HG02852 (cell line): ENCODE results near the gene FKBP7.
"Not testable (repeated sequence)": the region's sequence is repeated elsewhere in the genome, so short reads cannot be mapped to it uniquely, and the experiment has no call there.

Experiments used
- ATAC-seq: cut with Tn5 transposase; IDR thresholded peaks from one replicate; pipeline ENCODE4 v1.9.1; 2021; ENCODE audit warnings: mild to moderate bottlenecking, moderate library complexity; ENCODE audit not compliant: unreplicated experiment

Gene FKBP7

DNA sequence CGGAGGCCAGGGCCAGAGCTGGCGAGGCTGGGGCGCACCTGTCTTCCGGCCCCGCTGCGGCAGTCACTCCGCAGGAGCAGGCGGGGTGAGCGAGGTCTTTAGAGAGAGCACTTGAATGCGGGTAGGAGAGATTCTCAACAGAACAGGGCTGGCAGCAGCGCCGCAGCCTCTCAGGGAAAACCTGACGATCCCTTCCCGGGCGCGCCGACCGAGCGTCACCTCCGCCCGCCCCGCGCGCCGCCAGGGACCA, 28.0 kb downstream of the FKBP7 start:
- peak; percentile 49 for ATAC-seq

DNA sequence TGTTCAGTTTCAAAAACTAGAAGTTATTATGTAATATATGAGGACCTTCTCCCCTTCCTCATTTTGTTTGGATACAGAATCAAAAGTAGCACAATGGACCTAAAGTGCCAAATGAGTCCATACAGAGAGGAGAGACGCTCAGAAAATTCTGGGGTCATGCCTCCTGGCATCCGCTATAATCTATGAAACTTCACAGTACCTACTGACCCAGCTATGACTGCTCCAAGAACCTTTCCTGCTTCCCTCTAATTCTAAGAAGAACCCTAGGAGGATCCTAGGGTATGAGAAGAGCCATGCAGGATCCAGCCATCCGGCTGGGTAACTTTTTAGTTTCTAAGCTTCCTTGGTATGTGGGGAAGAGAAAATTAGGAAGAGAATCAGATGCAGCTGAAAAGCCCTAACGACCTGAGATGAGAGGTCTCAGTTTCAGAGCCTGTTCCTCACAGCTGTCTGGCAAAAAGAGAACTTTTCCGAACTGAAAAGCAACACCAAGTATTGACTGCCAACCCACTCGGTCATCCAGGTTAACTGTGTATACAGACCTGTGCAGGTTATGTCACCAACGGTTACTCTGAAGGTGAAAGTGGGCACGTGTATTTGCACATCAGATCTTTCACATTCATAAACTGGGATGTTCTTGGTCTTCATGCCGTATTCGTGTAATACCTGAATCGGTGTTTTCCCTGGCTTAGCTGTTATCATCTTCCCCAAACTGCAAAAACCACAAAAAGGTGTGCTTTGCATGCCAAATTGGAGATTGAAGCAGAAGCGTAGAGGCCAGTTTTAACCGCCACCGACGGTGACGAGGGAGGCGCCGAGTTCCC, 28.5 kb downstream of the FKBP7 start:
- ATAC-seq, result peak; percentile 7

DNA sequence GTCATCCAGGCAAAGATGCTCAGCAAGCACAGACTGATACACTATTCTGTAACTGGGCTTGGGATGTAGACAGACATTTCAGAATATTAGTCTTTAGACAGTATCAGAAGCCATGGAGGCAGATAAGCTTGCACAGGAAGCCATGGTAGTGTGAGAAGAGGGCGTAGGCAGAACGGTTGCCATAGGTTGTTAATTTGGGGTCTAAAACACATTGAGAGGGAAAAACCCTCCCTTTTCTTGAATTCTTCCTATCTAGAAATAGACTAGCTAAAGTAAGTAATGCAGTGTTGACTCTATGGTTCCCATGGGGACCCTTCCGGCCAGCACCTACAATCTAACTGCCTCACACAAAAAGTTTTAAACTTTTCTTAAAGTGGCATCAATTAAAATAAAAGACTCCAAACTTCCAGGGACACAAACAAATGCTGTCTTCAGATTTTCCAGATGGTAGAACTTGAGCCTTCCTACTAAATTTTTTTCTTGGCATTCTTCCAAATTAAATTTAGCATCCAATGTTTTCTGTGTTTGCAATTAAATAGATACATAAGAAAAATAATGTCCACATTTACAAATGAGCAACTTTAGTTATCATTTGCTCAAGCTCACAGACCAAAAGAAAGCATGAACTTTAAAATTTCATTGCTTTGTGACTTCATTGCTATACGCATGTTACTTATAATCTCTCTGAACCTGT, 29.3 kb downstream of the FKBP7 start:
- no peak for ATAC-seq

DNA sequence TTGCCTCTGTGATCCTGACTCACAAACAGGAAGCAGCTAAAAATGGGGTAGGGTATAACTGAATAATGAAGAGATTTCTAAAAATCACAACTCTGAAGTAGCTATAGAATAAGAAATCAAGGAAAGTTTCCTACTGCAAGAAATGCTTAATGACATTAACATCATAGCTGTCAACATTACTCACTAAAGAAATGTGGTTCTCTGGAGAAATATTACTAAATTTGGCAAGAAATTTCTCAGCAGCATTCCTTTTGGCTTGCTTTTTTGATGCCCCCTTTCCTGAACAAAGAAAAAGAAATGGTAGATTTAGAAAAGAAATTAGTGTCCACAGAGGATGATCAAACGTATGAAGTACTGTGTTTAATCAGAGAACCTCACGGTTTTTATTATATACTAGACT, 37.0 kb downstream of the FKBP7 start:
- ATAC-seq, result no peak

DNA sequence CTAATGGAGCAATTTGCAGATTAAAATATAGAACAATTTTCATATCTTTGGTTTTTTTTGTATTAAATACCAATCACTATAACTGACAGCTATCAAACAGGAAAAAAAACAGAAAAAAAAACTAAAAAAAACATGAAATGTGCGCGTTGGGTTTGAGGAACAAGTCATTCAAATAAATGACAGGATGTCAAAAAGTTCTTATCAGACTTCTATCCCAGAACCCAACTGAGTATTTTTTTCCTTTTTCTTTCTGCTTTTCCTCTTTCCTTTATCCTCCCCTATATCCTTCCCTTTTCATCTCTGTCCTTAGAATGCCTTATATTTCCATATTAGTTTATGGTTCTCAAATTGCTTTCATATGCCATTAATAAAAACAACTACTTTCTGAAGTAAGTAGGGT, 41.7 kb downstream of the FKBP7 start:
- no peak for ATAC-seq

DNA sequence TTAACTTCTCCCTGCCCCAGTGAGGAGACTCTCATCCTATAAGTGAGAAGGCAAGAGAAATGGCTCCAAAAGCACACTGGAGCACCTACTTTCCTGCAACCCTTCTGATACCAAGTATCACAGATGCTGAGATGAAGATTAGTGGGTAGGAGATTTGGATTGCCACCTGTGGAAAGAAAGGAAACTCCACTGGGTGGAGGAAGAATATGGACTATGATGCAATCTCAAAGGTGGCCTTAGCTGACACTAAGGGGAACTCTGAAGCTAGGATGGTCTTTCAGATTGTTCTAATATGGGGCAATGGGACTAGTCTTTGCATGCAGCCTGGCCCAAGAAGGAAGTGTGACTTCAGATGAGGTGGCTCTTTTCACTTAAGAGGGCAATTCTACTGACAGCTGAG, 49.1 kb downstream of the FKBP7 start:
- ATAC-seq, result no peak

DNA sequence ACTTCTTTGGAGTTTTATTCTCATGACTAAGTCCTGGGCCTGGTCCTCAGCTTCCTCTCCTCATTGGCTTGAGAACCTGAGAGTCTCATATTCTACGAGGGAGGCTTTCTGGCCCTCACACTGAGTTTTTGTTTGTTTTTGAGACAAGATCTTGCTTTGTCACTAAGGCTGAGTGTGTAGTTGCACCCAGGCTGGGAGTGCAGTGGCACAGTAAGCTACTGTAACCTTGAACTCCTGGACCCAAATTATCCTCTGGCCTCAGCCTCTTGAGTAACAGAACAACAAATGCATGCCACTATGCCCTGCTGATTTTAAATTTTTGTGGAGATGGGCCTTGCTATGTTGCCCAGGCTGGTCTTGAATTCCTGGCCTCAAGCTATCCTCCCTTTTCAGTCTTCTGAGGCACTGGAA, 50.0 kb downstream of the FKBP7 start:
- no peak for ATAC-seq

DNA sequence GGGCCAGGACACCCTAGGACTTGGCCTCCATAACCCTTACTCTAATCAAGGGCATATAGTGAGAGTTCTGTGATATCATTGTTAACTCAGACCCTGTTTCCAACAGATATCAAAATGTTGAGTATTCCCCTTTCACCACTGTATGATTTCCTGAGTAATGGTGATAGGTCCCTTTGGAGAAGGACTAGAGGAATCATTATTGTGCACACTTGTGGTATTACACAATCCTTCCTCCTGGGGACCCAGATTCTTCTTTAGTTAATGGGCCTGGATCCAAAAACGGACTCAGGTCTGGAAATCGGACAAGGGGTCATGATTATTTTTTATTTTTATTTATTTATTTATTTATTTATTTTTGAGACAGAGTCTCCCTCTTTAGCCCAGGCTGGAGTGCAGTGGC, 50.9 kb downstream of the FKBP7 start:
- no peak for ATAC-seq

DNA sequence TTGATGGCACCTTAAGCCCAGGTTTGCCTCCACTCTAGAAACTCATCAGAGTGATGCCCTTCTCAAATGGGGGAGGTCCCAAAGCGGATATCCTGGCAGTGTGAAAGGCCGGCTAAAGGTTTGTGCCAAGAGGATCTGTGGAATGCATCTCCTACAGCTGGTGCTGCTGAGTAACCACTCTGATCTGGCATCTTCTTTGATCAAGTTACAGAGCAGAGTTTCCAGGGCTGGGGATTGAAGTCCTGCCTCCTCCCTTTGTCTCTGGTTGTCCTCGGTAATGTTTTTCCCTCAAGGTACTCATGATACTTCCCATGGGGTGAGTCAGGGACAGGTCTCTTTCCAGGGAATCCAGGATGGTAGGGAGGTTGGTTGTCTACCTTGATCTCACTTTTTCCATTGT, 52.0 kb downstream of the FKBP7 start:
- no peak for ATAC-seq

DNA sequence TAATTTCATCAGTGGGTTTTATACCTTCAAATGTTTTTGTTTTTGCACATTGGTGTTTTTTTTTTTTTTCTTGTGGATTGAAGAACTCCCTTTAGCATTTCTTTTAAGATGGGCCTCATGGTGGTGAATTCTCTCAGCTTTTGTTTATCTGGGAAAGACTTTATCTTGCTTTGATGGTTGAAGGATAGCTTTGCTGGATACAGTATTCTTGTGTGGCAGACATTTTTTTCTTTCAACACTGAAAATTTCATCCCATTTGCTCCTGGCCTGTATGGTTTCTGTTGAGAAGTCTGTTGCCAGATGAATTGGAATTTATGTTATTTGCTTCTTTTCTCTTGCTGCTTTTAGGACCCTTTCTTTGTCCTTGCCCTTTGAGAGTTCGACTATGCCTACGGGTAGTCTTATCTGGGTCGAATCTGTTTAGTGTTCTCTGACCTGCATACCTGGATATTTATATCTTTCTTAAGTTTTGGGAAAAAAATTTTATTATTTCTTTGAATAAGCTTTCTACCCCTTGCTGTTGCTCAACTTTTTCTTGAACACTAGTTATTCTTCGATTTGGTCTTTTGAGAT, 53.1 kb downstream of the FKBP7 start:
- ATAC-seq, result no peak

DNA sequence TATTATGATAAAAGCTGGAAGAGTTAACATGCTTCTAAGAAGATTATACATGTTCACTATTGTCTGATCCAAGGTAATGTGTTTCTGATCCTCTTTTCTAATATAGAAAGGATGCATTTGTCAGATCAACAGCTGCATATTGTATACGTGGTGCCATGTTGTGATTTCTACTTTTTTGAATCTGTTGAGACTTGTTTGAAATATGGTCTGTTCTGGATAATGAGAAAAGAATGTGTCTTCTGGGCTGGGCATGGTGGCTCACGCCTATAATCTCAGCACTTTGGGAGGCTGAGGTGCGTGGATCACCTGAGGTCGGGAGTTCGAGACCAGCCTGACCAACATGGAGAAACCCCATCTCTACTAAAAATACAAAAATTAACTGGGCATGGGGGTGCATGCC, 54.7 kb downstream of the FKBP7 start:
- not testable (repeated sequence) for ATAC-seq

DNA sequence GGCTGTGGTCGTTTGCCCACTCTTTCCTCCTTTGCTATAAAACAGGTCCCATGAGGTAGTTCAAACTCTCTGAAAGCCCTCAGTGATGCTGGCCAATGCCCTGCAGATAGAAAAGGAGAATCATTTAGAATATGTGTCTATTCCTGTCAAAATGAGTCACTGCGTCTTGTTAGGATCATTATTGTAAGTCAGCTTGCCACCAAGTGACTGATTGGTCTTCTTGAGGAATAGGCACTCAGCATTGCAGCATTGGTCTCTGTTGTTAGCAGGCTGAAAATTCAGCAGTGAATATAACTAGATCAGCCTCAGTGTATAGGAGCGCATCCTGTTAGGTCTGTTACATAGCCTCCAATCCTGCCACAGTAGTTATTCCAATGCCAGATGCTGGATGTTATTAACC, 56.3 kb downstream of the FKBP7 start:
- ATAC-seq, result no peak

DNA sequence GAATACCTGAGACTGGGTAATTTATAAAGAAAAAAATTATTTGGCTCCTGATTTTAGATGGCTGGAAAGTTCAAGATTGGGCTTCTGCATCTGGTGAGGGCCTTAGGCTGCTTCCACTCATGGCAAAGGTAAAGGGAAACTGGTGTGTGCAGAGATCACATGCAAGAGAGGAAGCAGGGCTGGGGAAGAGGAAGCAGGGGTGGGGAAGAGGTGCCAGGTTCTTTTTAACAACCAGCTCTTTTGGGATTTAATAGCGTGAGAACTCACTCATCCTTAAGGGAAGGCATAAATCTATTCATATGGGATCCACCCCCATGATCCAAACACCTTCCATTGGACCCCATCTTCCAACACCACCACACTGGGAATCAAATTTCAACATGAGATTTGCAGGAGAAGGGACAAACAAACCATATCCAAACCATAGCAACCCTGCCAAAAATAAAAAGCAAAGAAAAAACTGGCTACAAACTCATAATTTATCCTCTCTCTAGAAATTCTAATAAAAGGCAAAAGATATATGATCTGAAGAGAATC, 57.9 kb downstream of the FKBP7 start:
- no peak for ATAC-seq

DNA sequence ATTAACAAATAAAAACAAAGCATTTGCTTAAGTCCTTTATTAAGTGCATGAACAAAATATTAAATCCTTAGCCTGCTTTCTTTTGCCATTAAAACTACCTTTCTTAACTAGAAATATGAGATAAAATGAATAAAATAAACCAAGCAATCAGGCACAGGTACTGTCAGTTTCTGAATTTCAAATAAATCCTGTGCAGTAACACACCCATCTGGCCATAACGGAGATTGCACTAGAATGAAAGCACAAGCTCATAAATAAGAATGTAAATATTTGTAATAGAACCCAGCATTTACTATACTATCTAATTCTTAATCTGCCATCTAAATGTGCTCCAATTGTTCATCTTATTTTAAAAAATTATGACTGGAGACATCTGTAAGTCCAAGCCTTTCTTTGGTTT, 59.3 kb downstream of the FKBP7 start:
- no peak for ATAC-seq

DNA sequence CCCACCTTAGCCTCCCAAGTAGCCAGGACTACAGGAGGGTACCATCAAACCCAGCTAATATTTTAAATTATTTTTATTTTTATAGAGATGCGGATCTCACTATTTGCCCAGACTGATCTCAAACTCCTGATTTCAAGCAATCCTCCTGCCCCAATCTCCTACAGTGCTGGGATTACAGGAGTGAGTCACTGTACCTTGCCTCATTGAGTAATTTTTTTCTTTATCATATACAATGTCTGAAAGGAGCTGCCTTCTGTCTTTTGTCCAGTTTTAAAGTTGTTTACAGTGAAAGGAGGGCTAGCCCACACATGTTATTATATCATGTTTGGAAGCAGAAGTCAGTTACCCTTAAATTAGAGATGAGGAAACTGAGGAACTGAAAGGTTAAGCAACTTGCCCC, 60.0 kb downstream of the FKBP7 start:
- no peak for ATAC-seq

DNA sequence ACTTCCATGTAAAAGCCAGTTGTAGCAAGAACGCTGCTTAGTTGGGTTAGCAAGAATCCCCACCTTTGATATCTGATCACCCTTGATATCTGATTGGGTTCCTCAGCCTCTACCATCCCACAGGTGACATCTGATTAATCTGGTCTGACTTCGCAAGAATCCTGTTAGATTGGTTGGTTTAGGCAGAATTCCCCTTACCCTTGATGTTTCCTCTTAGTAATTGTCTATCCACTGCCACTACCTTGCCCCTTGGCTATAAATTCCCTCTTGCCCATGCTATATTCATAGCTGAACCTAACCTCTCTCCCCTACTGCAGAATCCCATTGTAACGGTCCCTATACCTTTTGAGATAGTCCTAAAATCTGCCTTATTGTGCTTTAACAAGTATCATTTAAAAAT, 60.5 kb downstream of the FKBP7 start:
- no peak for ATAC-seq

DNA sequence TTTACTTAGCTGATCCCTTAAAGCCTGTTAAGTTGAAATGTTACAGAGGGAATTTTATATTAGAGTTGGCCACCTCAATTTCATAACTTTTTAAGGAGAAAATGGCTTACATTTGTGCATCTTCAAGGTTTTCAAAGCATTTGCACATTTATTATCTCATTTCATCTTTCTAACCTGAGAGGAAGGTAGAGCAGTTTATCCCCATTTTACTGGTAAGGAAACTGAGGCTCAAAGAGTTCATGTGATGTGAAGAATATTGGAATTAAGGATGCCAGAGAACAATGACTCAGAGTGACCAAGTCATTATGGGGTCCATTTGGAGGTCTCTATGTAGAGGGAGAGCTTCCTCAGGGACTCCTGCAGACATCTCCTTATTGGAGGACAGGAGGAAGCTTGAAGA, 62.4 kb downstream of the FKBP7 start:
- no peak for ATAC-seq

DNA sequence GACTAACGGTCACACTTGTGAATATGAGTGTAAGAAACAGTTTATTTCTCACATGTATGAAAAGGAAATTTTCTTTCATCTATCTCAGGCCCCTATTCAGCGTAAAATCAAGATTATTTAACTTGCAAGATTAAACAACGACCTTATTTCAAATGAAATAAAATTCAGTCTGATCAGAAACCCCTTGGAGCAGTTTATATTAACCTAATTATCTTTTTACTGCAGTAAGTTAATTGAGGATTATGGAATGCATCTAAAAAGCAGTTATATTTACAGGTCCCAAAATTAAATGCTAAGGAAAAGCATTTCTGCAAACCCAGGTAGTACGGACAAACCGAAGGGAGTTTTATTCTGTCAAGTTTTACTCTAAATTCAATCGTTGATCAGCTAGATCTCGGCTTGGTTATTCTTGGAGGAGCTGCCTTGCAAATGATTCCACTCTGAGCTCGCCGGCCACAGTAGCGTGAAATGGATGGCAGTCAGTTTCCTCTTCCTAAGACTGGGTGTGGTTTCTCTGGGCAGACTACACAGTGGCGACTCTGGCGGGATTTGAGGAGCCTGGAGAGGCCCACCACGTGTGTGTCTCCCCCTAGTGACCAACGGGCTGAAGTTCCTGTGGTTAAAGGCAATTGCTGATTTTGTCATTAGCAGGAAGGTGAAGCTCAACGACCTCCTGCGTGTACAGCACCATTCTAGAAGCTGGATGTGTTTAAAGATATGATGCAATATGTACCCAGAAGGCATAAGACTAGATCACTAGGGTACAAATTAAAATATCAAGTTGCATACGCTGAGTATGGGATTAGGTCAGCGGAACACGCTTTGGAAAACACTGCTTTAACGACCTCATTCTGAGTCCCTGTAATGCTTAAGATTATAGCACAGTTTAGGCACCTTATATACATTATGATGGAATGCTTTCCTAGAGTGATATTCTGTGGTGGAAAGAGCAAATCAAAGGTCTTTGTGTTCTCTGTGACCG, 63.8 kb downstream of the FKBP7 start:
- peak; percentile 77 for ATAC-seq
